HG03439 (cell line): ENCODE results near the gene DLG4.
"Not testable (repeated sequence)": the region's sequence is repeated elsewhere in the genome, so short reads cannot be mapped to it uniquely, and the experiment has no call there.

Source experiments
- ATAC-seq: cut with Tn5 transposase; IDR thresholded peaks from one replicate; pipeline ENCODE4 v1.9.1; 2021; ENCODE audit warnings: mild to moderate bottlenecking, moderate library complexity; ENCODE audit not compliant: unreplicated experiment

Gene DLG4

DNA sequence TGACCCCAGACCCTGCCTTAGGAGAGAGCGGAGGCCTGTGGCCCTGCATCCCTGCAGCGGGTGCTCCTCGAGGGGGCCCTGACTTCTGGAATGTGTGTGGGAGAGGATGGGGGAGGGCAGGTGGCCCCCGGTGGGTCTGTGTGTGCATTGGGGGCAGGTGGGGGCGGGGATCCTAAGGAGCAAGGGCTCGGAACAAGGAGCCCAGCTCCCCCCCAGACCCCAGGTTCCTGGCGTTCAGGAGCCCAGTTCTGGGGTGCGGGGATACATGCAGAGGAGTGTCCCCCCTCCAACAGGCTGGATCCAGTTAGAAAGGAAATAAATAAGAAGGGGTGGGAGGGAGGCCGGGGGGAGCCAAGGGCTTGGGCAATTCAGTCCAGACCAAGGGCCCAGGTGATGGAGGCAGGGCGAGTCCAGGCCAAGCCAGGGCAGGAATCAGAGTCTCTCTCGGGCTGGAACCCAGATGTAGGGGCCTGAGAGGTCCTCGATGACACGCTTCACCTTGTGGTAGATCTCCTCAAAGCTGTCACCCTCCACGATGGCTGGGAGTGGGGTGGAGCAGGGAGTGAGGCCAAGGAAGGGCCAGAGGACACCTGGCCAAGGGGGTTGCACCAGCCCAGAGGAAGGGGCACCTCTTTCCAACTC, 29.2 kb downstream of the DLG4 start:
- no peak for ATAC-seq

DNA sequence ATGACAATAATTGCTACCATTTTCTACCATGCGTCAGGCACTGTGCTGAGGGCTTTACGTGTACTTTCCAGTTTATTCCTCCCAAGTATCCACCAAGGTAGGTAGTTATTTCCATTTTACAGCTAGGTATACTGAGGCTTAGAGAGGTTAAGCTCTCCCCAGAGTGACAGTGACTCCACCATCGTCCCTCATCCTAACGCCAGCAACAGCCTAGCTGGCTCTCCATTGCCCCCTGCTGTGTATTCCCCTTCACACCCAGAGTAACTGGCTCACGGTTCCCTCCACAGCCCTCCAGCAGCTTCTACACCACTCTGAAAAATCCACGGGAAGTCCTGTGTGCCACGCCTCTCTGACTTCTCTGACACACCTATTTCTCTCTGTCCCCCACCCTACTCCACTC, 33.4 kb downstream of the DLG4 start:
- ATAC-seq: no peak

DNA sequence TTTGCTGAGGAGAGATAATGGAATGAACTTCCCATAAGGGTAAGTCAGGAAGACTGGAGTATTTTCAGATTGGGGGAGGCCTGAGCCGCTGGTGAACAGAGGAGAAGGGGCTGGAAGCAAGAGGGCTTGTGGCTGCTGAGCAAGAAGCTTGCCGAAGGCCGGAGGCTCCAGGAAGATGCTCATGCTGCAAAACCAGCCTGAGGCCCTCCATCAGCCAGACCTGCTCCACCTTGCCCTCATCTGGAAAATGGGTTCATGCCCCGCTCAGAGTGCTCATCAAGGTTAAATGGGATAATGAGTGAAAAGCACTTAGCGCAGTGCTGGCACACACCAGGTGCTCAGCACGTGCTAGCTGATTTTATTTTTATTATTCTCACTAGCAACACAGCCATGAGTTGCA, 35.0 kb downstream of the DLG4 start:
- ATAC-seq: no peak

DNA sequence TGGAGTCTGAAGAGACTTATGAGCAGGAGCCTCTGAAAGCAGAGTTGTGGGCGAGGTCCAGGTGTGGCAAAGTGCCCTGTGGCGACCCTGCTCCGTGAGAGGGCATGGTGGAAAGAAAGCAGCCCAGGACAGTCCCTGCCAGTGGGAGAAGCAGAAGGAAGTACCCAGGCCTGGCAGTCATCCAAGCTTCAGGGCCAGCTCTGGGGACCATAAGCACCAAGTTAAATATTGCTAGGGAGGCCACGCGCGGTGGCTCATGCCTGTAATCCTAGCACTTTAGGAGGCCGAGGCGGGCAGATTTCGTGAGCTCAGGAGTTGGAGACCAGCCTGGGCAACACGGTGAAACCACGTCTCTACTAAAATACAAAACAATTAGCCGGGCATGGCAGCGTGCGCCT, 35.5 kb downstream of the DLG4 start:
- no peak for ATAC-seq

DNA sequence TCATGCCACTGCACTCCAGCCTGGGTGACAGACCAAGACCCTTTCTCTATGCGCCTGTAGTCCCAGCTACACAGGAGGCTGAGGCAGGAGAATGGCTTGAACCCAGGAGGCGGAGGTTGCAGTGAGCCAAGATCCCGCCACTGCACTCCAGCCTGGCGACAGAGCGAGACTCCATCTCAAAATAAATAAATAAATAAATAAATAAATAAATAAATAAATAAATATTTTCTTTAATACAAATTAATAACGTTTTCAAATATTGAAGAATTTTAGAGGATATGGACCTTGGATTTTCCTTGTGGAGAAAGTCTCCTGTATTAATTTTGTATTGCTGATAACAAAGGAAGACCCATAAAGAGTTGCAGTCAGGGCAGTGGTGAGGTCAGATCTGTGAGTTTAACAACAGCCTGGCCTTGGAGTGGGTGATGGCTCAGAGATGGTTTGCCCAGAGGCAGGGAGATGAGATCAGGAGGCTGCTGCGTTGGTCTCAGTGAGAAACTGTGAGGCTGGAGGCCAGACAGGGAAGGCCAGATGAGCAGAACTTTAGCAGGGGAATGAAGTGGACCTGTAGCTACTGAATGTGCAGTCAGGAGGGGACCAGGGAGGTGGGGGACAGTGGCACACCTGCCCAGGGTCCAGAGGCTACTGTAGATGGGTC, 36.1 kb downstream of the DLG4 start:
- ATAC-seq: no peak

DNA sequence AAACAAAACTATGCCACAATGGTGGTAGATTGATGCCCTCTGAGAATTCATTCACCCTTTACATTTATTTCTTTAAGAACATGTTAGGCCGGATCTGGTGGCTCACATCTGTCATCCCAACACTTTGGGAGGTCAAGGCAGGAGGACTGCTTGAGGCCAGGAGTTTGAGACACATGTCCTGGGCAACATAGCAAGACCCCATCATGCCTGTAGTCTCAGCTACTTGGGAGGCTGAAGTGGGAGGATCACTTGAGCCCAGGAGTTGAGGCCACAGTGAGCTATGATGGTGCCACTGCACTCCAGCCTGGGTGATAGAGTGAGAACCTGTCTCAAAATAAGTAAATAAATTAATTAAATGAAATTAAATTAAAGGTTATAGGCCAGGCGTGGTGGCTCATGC, 37.5 kb downstream of the DLG4 start:
- ATAC-seq: not testable (repeated sequence)

DNA sequence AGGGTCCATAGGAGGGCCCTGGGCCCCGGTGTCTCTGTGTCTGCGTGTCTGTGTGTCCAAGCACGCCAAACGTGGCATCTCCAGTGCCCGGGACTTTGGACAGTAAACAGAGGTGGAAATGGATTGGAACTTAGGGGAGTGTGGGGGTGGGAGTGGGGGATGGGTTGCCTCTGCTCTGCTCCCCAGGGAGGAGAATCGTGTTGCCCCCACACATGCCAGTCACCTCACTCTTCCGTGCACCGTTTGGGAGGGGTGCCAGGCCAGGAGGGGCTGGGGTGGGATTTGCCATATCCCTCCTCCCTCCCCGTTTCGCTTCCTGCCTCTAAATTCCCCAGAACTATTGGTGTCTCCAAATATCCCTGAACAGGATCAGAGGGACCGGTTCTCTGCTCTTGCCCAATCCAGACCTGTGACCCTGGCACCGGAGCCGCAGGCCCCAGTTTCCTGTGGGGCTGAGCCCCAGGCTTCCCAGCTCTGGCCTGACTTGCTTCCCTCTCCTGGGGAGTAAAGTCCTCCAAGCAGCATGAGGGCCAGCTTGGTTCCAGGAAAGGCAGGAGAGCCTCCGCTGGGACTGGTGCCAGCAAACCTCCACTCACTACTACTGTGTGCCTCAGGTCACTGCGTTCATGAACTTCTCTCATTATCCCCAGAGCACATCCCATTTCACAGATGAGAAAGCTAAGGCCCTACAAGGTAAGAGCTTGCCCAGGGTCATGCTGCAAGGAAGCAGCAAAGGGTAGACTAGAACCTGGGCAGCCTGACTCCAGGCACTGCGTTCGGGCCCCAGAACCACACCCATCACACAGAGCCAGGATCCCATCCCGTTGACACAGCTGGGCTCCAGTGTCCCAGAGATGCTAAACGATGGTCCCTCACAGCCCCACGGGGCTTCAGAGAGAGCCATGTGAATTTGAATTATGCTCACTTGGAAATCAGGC, 40.0 kb downstream of the DLG4 start, which contains the start of gene ASGR1:
Gene ASGR1, minus strand, starts transcription at position 54 of the 938 bp plus-strand sequence. CDS start 807 bp downstream, outside the sequence.
- no peak for ATAC-seq

DNA sequence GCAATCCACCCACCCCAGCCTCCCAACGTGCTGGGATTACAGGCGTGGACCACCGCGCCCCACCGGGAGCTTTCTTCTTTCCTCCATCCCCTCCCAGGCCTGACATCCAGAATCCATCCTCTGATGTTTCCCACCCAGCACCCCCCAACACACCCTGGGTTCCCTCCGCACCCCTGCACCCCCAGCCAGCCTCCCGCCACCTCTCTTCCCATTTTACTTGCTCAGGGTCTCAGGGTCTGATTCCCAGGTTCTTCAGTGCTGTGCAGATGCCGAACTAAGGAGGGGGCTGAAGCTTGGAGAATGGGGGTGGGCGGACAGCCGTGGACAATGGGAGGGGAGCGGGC, 40.7 kb downstream of the DLG4 start:
- ATAC-seq: no peak

DNA sequence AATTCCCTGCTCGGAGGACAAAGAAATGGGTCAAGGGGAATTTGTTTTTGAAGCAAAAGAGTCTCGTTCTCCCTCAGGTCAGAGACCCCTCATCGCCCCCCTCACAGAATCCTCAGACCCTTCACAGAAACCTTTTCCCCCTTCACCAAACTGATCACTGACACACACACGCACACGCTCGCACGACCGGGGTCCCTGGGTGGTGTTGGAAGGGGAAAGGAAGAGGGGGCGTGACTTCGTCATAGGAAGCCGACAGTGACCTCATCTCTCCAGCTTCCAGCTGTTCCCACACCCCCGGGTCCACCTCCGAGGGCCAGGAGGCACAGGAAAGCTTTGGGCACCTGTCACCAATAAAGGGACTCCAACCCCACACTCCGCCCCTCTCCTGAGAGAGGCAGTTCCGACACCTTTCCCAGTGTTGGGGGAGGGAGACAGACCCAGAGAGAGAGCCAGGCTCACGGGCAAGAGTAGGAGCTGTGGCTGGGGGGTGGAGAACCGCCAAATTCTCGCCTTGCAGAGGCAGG, 41.6 kb downstream of the DLG4 start:
- ATAC-seq: no peak

DNA sequence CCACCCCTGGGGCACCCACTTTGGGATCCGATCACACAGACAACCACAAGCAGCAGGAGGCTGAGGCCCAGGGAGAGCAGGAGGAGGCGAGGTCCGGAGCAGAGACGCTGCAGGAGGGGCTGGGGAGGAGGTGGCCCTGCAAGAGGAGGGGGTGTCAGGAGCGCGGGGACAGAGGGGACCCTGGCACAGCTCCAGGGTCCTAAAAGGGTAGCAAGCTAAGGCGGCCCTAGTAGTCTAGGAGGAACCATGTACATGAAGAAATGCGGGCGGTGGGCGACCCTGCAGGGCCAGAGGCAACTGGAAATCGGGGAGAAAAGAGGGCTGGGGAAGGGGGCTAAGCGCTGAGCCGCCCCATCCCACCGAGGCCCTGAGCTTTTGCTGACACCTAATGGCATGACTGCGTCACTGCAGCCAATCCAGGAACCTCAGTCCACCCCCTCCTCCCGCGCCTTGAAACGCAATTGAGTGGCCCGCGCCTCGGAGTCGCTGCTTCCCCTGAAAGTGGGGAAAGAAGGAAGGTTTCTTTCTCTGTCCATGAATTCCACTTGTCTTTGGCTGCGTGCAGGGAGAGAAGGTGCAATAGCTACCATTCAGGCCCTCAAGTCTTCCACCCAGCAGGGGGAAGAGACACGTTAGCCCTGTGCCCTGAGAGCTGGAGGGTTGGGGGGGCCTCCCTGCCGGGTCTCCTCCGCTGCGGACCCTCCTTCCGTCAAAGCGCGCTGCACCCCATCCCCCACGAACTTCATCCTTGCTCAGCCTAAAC, 42.3 kb downstream of the DLG4 start:
- ATAC-seq: no peak

DNA sequence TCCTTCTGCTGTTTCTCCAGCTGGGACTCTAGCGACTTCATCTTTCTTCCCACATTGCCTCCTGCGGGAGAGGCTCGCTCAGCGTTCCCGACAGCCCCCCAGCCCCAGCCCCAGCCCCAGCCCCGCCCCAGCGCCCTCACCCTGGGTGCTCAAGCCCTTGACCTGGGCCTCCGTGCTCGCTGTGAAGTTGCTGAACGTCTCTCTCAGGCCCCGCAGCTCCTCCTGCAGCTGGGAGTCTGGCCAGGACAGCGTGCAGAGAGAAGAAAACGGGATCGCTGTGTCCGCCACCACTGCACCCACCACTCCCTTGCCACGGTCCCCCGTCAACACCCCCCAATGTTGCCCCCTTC, 42.8 kb downstream of the DLG4 start:
- no peak for ATAC-seq

DNA sequence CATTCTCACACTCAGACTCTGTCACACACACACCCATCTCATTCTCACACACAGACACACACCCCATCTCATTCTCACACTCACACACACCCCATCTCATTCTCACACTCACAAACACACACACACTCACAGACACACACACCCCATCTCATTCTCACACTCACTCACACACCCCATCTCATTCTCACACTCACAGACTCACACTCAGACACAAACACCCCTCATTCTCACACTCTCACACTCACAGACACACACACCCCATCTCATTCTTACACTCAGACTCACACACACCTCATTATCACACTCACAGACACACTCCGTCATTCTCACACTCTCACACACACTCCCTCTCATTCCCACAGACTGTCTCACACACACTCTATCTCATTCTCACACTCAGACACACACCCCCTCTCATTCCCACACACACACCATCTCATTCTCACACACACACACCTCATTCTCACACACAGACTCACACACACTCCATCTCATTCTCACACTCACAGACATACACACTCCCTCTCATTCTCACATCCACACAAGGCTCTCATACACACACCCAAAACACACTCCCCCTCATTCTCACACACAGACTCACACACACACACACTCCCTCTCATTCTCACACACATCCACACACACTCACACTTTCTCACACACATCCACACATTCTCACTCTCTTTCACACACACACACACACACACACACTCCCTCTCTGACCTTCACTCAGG, 43.4 kb downstream of the DLG4 start:
- no peak for ATAC-seq

DNA sequence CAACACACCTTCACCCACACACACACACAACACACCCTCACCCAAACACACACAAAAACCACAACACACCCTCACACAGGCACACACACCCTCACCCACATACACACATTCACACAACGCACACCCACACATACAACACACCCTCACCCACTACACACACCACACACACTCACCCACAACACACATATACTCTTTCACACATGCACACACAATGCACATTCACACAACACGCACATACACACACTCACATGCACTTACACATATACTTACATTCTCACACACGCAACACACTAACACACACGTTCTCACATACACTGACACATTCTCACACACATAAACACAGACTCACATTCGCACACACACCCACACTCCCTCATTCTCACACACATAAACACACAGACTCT, 44.3 kb downstream of the DLG4 start:
- ATAC-seq: no peak

DNA sequence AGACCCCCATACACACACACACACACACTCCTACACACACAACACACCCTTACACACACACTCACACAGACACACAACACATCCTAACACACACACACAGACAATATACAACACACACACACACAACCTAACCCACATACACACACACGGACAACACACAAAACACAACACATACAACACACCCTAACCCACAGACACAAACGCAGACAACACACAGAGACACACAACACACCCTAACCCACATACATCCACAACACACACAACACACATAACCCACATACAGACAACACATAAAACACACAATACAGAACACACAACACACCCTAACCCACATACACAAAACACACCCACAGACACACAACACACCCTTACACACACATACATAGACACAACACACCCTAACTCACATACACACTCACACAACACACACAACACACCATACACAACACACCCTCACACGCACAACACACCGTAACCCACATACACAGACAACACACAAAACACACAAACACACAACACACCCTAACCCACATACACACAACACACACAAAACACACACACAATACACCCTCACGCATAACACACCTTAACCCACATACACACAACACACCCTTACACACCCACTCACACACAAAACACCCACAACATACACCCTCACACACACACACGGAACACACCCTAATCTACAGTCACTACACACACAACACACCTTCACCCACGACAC, 44.9 kb downstream of the DLG4 start:
- ATAC-seq: no peak

DNA sequence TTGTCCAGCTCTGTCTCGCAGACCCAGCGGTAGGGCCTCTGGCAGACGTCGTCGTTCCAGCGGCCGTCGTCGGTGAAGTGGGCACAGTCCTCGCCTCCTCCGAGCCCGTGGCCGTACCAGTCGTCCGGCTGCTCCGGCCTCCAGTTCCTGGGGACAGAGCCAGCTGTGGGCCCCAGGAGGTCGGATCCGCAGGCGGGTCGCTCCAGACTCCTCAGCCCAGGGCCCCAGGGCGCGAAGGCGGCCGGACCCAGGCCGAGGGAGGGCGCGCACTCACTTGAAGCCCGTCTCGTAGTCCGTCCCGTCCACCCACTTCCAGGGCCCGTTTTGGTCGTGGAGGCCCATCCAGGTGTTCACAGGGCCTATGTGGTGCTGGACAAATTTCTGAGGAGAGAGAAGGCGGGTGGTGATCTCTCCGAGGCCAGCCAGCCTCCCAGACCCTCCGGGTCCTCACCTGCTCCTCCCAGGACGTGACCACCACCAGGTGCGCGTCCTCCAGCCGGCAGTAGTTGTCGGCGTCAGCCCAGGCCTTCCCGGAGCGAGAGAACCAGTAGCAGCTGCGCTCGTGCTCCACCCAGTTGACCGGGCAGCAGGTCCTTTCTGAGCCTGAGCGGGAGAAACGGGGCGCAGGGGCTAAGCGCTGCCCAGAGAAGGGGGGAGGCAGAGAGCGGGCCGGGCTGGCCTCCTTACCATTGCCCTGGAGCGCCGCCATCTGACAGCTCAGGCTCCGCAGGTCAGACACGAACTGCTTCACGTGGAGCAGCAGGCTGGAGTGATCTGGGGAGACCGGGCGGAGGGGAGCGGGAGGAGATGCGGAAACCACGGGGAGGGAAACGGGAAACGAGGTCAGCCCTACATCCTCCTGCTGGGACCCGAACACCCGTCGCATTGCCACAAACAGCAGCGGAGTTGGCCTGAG, 45.7 kb downstream of the DLG4 start:
- ATAC-seq: no peak

DNA sequence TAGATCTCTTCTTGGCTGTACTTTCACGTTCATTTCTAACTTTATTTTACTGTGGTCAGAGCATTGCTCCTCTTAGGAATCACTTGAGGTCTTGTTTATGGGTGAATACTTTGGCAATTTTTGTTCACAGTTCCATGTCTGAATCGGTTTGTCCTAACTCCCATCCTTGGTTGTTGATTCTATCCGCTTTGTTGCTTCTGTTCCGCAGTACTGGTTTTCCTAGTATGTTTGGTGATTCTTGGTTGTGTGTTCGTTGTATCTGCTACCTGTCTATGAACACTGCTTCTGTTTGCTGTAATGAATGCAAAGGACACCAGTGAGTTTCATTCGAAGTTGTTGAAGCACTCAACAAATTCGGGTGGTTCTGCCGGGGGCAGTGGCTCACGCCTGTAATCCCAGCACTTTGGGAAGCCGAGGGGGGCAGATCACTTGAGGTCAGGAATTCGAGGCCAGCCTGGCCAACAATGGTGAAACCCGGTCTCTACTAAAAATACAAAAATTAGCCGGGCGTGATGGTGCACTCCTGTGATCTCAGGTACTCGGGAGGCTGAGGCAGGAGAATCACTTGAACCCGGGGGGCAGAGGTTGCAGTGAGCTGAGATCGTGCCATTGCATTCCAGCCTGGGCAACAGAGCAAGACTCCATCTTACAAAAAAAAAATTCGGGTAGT, 47.0 kb downstream of the DLG4 start:
- ATAC-seq: not testable (repeated sequence)

DNA sequence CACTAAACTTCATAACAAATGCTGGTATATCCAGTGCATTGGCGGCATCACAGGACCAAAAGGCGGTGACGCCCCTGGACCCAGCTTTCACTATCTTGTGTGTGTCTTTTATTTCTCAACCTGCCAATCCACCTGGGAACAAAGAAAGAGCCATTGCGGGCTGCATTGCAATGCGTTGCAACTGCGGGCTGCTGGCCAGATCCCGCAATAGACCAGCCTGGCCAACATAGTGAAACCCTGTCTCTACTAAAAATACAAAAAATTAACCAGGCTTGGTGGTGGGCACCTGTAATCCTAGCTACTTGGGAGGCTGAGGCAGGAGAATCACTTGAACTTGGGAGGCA, 50.1 kb downstream of the DLG4 start:
- ATAC-seq: not testable (repeated sequence)
